ENCODE measurements around the gene STIMATE. TPM values are rescaled to one million over a fixed set of nuclear protein-coding genes. Genes with fewer than 3 reads are reported as not detected.

The STIMATE gene
- total and polyA plus RNA-seq, 2 of the 4 experiments (the other 2 are of a cell fraction): 10.6 to 17.8 TPM

DNA sequence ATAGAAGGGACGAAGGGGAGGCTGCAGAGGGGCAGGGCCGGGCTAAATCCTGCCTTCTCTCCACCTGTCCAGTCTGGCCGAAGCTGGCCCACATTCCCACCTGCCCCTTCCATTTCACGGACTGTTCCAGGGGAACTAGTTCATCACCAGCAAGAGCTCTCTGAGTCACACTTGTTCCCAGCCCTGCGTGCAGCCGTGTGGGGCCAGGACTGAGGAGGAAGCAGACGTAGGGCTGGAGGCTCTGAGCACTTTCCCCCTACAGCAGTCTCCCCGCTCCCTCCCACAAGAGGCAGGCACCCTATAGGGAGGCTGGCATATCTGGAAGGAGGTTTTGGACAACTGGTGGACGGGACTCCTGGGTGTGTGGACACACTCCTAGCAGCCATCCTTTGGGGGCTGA lies 69.9 kb downstream of the STIMATE start:
- peaks cover 7% of the 10 kb centered on the region for H3K4me1 ChIP-seq (ENCODE audit: control insufficient read depth, insufficient read depth, low read length)
- dilution Hi-C loops (cut with HindIII; ENCODE audit: low sequenced_read_pairs, unreplicated experiment) (no loop called here), in situ Hi-C loops (cut with MboI; ENCODE audit: low sequenced_read_pairs) (no loop called here), intact Hi-C loops (cut with micrococcal nuclease) (no loop called here)
- no peak for TF ChIP-seq CHD1 (IDR thresholded peaks at IDR 0.05; ENCODE audit: low read depth, low read length)
- no peak for TF ChIP-seq SMC3 (IDR thresholded peaks at IDR 0.05; ENCODE audit: low read depth, low read length)
- TF ChIP-seq MAZ (IDR thresholded peaks at IDR 0.05; ENCODE audit: borderline replicate concordance, low read depth, low read length): no peak
- no peak for TF ChIP-seq RAD21 (IDR thresholded peaks at IDR 0.05; ENCODE audit: low read length)
- no peak for TF ChIP-seq CTCF (conservative IDR thresholded peaks at IDR 0.05; ENCODE audit: low read depth, low read length)
- TF ChIP-seq MXI1 (IDR thresholded peaks at IDR 0.05; ENCODE audit: borderline replicate concordance, low read depth, low read length): no peak
- no peak for TF ChIP-seq BHLHE40 (IDR thresholded peaks at IDR 0.05; ENCODE audit: low read depth, low read length)
- TF ChIP-seq NFE2L2 (IDR thresholded peaks at IDR 0.05; ENCODE audit: low read depth, low read length): no peak
- TF ChIP-seq MAFK (IDR thresholded peaks at IDR 0.05; ENCODE audit: low read depth, low read length): no peak
- no peak for TF ChIP-seq RFX5 (IDR thresholded peaks at IDR 0.05; ENCODE audit: low read depth, low read length)
- TF ChIP-seq RCOR1 (IDR thresholded peaks at IDR 0.05; ENCODE audit: insufficient replicate concordance, low read length): no peak
- H3K27ac ChIP-seq (ENCODE audit: insufficient read depth, low read length): no peak overlapping the region
- H3K36me3 ChIP-seq (ENCODE audit: control insufficient read depth, insufficient read depth, low read length): no peaks in the 10 kb centered on the region
- no peak overlapping the region for H2AK5ac ChIP-seq (ENCODE audit: low read depth, low read length)
- WGBS, 2 experiments (ENCODE audit: extremely low coverage in 2 of 2, insufficient read length in 1 of 2): 14% methylated on average over 1 of the region's 9 CpGs; no CpG with 5 or more reads in 1 of the 2 experiments
- ATAC-seq (ENCODE audit: low read depth): 0 out of 2 replicates have a peak, but pooled peaks have one; percentile 16
- H2BK20ac ChIP-seq (ENCODE audit: low read depth, low read length): no peak overlapping the region
- no peak overlapping the region for H3K14ac ChIP-seq (replicated peaks; ENCODE audit: low read depth, low read length)
- no peak overlapping the region for H3K9ac ChIP-seq (ENCODE audit: low read depth, low read length)
- H3K56ac ChIP-seq (ENCODE audit: extremely low read depth, insufficient read depth, low read length): no peak overlapping the region
- no peak overlapping the region for H2BK120ac ChIP-seq (ENCODE audit: low read depth, low read length)
- H3K4ac ChIP-seq (ENCODE audit: low read depth, low read length): no peak overlapping the region
- H3K9me3 ChIP-seq (ENCODE audit: control insufficient read depth, insufficient read depth, low read length): no peaks in the 10 kb centered on the region
- no peak overlapping the region for H3K18ac ChIP-seq (ENCODE audit: low read depth, low read length)
- no peak overlapping the region for H2BK15ac ChIP-seq (ENCODE audit: low read depth, low read length)
- no peak overlapping the region for H4K5ac ChIP-seq (ENCODE audit: low read depth, low read length)
- no peak overlapping the region for H4K91ac ChIP-seq (ENCODE audit: insufficient read depth, low read depth, low read length)
- no peak overlapping the region for H3K4me3 ChIP-seq (ENCODE audit: insufficient read depth, low read depth, low read length)
- no peak overlapping the region for H2AK9ac ChIP-seq (replicated peaks; ENCODE audit: low read depth, low read length, poor library complexity)
- no TSS peak for BruUV-seq (replicated peaks)
- H3K4me2 ChIP-seq (ENCODE audit: low read depth, low read length): no peak overlapping the region
- H3K9me1 ChIP-seq (ENCODE audit: insufficient read depth, low read length): peaks cover 7% of the 10 kb centered on the region; the same call in 1 of the 2 replicates
- ChIA-PET CTCF (interaction anchor here (0.6 to 0.7 kb wide), 2 partner anchors 11 to 12 kb away, joined by 3 to 4 read pairs; no protein-coding TSS in a partner anchor), POLR2A (ENCODE audit: unreplicated experiment) (no interaction called here)
- H4K20me1 ChIP-seq (ENCODE audit: insufficient read depth, low read length): no peaks in the 10 kb centered on the region
- peaks cover 1% of the 10 kb centered on the region; the same call in 1 of the 2 replicates for H3K27me3 ChIP-seq (ENCODE audit: control insufficient read depth, insufficient read depth, low read length)
- no peak overlapping the region for H3K23ac ChIP-seq (ENCODE audit: low read depth, low read length)
- no peak overlapping the region for H2BK5ac ChIP-seq (ENCODE audit: low read depth, low read length, poor library complexity, severe bottlenecking)
- peak; percentile 35 for DNase-seq
- no peaks in the 10 kb centered on the region for H3K79me1 ChIP-seq (ENCODE audit: low read depth in 1 of 2, low read length in 2 of 2)
- no peak overlapping the region for H4K8ac ChIP-seq (ENCODE audit: low read depth in 2 of 2, low read length in 2 of 2)
- no peak overlapping the region for H2AFZ ChIP-seq (replicated peaks; ENCODE audit: low read length, poor library complexity)

Data from IMR-90 (cell line).